ENCODE results near the gene MAPK10. TPM values are rescaled to one million over a fixed set of nuclear protein-coding genes. Genes with fewer than 3 reads are reported as not detected.

The MAPK10 gene
- total and polyA plus RNA-seq, 9 of the 15 experiments (the other 6 are each of a cell fraction or from before 2014, with no cell fraction given): 0.10 to 0.53 (median 0.18) TPM; not detected in 4

DNA sequence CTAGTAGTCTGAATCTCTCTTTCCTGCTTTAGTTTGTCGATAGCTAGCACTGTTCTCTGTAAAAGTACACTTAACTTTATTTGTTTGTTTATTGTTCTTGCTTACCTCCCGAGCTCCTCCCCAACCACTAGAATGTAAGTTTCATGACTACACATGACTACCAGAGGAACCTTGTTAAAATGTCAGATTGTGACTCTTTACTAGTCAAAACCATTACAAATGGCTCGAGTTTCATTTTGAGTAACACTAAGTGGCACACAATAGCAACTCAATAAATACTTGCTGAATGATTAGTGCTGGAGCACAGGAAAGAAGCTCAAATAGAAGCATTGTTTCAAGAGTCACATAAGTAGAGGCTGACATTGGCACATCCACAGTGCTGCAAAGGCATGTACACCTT lies 116.1 kb downstream of the MAPK10 start:
- no peak overlapping the region for H3K27ac ChIP-seq (ENCODE audit: extremely low read depth, low read depth, low read length)
- H3K9me3 ChIP-seq (replicated peaks; ENCODE audit: control insufficient read depth, insufficient read depth, low read depth, low read length): no peaks in the 10 kb centered on the region
- H3K4me3 ChIP-seq: no peak overlapping the region
- H3K27me3 ChIP-seq (ENCODE audit: control insufficient read depth in 2 of 2, insufficient read depth in 2 of 2, low read length in 2 of 2): no peaks in the 10 kb centered on the region; a peak in 1 of 5 replicates
- no peak for DNase-seq (ENCODE audit: extremely low read depth in 1 of 4, low spot score in 3 of 4)
- no peak overlapping the region for H3K9ac ChIP-seq (ENCODE audit: insufficient read depth in 1 of 2, low read depth in 2 of 2, low read length in 2 of 2)
- CTCF ChIA-PET (ENCODE audit: low intra/inter-chr PET ratio): no interaction called here
- no peaks in the 10 kb centered on the region for H3K4me1 ChIP-seq (replicated peaks in 1 of 2; ENCODE audit: control insufficient read depth in 2 of 2, insufficient read depth in 2 of 2, low read length in 2 of 2)
- H3K9me1 ChIP-seq (ENCODE audit: control insufficient read depth, insufficient read depth, low read length): no peaks in the 10 kb centered on the region
- BruUV-seq (replicated peaks): no TSS peak
- in situ Hi-C loops (cut with MboI) (no loop called here), intact Hi-C loops (cut with micrococcal nuclease) (no loop called here)
- no peaks in the 10 kb centered on the region for H3K79me2 ChIP-seq (ENCODE audit: control insufficient read depth, insufficient read depth, low read length)
- H2AFZ ChIP-seq (ENCODE audit: low read depth, low read length): no peak overlapping the region
- no peaks in the 10 kb centered on the region for H4K20me1 ChIP-seq (replicated peaks; ENCODE audit: control insufficient read depth, insufficient read depth, low read length)
- ATAC-seq: no peak
- H3K4me2 ChIP-seq (ENCODE audit: insufficient read depth, low read length): no peak overlapping the region
- POLR2A ChIA-PET: no interaction called here
- WGBS (ENCODE audit: insufficient coverage, low coverage, missing lambda C conversion rate): 0% methylated on average over 3 of the region's 3 CpGs
- no peak for TF ChIP-seq MCM7 (IDR thresholded peaks at IDR 0.05)
- no peak for TF ChIP-seq SNRNP70 (optimal IDR thresholded peaks at IDR 0.05; ENCODE audit: low read depth, low read length)
- TF ChIP-seq, protein P1, sequence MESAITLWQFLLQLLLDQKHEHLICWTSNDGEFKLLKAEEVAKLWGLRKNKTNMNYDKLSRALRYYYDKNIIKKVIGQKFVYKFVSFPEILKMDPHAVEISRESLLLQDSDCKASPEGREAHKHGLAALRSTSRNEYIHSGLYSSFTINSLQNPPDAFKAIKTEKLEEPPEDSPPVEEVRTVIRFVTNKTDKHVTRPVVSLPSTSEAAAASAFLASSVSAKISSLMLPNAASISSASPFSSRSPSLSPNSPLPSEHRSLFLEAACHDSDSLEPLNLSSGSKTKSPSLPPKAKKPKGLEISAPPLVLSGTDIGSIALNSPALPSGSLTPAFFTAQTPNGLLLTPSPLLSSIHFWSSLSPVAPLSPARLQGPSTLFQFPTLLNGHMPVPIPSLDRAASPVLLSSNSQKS (CRISPR knock-in tag; IDR thresholded peaks at IDR 0.05): no peak
- no peak for TF ChIP-seq GTF2E2 (tag; IDR thresholded peaks at IDR 0.05)
- TF ChIP-seq ZNF224 (CRISPR knock-in tag; IDR thresholded peaks at IDR 0.05): no peak
- TF ChIP-seq, protein P2, sequence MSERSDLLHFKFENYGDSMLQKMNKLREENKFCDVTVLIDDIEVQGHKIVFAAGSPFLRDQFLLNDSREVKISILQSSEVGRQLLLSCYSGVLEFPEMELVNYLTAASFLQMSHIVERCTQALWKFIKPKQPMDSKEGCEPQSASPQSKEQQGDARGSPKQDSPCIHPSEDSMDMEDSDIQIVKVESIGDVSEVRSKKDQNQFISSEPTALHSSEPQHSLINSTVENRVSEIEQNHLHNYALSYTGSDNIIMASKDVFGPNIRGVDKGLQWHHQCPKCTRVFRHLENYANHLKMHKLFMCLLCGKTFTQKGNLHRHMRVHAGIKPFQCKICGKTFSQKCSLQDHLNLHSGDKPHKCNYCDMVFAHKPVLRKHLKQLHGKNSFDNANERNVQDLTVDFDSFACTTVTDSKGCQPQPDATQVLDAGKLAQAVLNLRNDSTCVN (CRISPR knock-in tag; IDR thresholded peaks at IDR 0.05): no peak
- no peak for TF ChIP-seq STAT5B (CRISPR knock-in tag; IDR thresholded peaks at IDR 0.05)
- TF ChIP-seq LARP7 (IDR thresholded peaks at IDR 0.05): no peak
- no peak for TF ChIP-seq ZFP30 (CRISPR knock-in tag; IDR thresholded peaks at IDR 0.05; ENCODE audit: borderline replicate concordance)
- no peak for TF ChIP-seq ZBTB7A (IDR thresholded peaks at IDR 0.05; ENCODE audit: borderline replicate concordance, control insufficient read depth, low read depth, low read length)
- no peak for TF ChIP-seq TEAD4 (IDR thresholded peaks at IDR 0.05; ENCODE audit: low read length)
- no peak for TF ChIP-seq TEAD4 (CRISPR knock-in tag; IDR thresholded peaks at IDR 0.05; ENCODE audit: borderline replicate concordance)
- no peak for TF ChIP-seq ZNF445 (CRISPR knock-in tag; IDR thresholded peaks at IDR 0.05; ENCODE audit: low read depth)
- no peak for TF ChIP-seq TARDBP (IDR thresholded peaks at IDR 0.05)
- TF ChIP-seq KAT2B (IDR thresholded peaks at IDR 0.05; ENCODE audit: low read depth, low read length): no peak
- TF ChIP-seq HDAC3 (IDR thresholded peaks at IDR 0.05; ENCODE audit: borderline replicate concordance, partially characterized antibody): no peak
- no peak for FAIRE-seq
- H3K36me3 ChIP-seq (ENCODE audit: control insufficient read depth, insufficient read depth, low read length): no peaks in the 10 kb centered on the region
